GM12878 (cell line): ENCODE measurements around the gene ZNF543. TPM values are rescaled to one million over a fixed set of nuclear protein-coding genes. Genes with fewer than 3 reads are reported as not detected.

Experiments used
- ATAC-seq: fragments of 200-7000 bp; cut with Tn5 transposase; 3 replicates; pipeline ENCODE4 v1.9.1; 2020; ENCODE audit warnings: mild to moderate bottlenecking, moderate library complexity
- BruUV-seq: library from RNA; stranded (reverse); fragments of 400-500 nt; replicated peaks from 2 replicates; lab custom pipeline; 2021; lab: Mats Ljungman, UMichigan
- CTCF ChIA-PET: fragments of 300-600 bp; sonication (Branson Sonifier 250); formaldehyde crosslinking; extraction: SDS; loops from one replicate; lab custom pipeline; 2021; ENCODE audit warnings: inconsistent platforms; lab: Yijun Ruan, JAX
- POLR2A ChIA-PET: fragments of 350-600 bp; formaldehyde crosslinking; extraction: SDS; loops from one replicate; lab custom pipeline; 2021; ENCODE audit warnings: inconsistent platforms; lab: Charles Lee
- RAD21 ChIA-PET: fragments of 300-600 bp; sonication (Branson Sonifier 250); formaldehyde crosslinking; loops from one replicate; lab custom pipeline; 2023; ENCODE audit warnings: antibody characterized with exemption; ENCODE audit not compliant: unreplicated experiment; lab: Charles Lee
- SMC1A ChIA-PET: fragments of 300-600 bp; sonication (Branson Sonifier 250); formaldehyde crosslinking; loops from one replicate; lab custom pipeline; 2023; ENCODE audit not compliant: unreplicated experiment, uncharacterized antibody; lab: Charles Lee
- DNase-seq: peaks from one replicate; pipeline ENCODE4 v3.0.0-alpha.2; 2011; ENCODE audit warnings: low read depth, low spot score
- FAIRE-seq: peaks from 3 replicates; lab custom pipeline; 2011; peaks lifted over from hg19 to GRCh38; lab: Jason Lieb, UNC
- H2AFZ ChIP-seq: 2 replicates; pipeline ENCODE4 v1.6.0; 2011; ENCODE audit warnings: low read depth, low read length, control low read depth; ENCODE audit not compliant: control insufficient read depth
- H3K27ac ChIP-seq: 2 replicates; pipeline ENCODE4 v1.5.1; 2011; ENCODE audit warnings: control low read depth; ENCODE audit not compliant: control insufficient read depth, insufficient read depth
- H3K27me3 ChIP-seq, 2 experiments: replicated peaks in 1 of 2; 2 replicates each; pipeline versions ENCODE4 v1.6.0 to v1.6.1; 2011; ENCODE audit warnings: low read length in 1 of 2; ENCODE audit not compliant: control insufficient read depth in 2 of 2, insufficient read depth in 2 of 2
- H3K36me3 ChIP-seq, 2 experiments: 2 replicates each; pipeline ENCODE4 v1.5.1; 2011; ENCODE audit warnings: low read length in 1 of 2; ENCODE audit not compliant: control insufficient read depth in 2 of 2, insufficient read depth in 2 of 2
- H3K4me1 ChIP-seq: 2 replicates; pipeline ENCODE4 v1.6.1; 2011; ENCODE audit warnings: mild to moderate bottlenecking, low read length, moderate library complexity, mixed read lengths; ENCODE audit not compliant: control insufficient read depth, insufficient read depth
- H3K4me2 ChIP-seq: 2 replicates; pipeline ENCODE4 v1.6.0; 2011; ENCODE audit warnings: control low read depth; ENCODE audit not compliant: control insufficient read depth, insufficient read depth
- H3K4me3 ChIP-seq: fragments of 200-600 bp; sonication (generic); 2 replicates; pipeline ENCODE4 v1.5.1; 2016
- H3K79me2 ChIP-seq: 2 replicates; pipeline ENCODE4 v1.6.0; 2011; ENCODE audit warnings: low read length; ENCODE audit not compliant: control insufficient read depth, insufficient read depth
- H3K9ac ChIP-seq: 2 replicates; pipeline ENCODE4 v1.8.0; 2011; ENCODE audit warnings: low read length, control low read depth, mixed read lengths; ENCODE audit not compliant: control insufficient read depth, insufficient read depth
- H3K9me3 ChIP-seq: replicated peaks from 3 replicates; pipeline ENCODE4 v1.5.1; 2011; ENCODE audit warnings: mild to moderate bottlenecking, low read length; ENCODE audit not compliant: control insufficient read depth, insufficient read depth
- H4K20me1 ChIP-seq: 2 replicates; pipeline ENCODE4 v1.6.0; 2011; ENCODE audit not compliant: control insufficient read depth, insufficient read depth
- BCL11A ChIP-seq: IDR thresholded peaks from 2 replicates; pipeline ENCODE4 v1.6.1; 2011; ENCODE audit warnings: low read depth, low read length
- CEBPB ChIP-seq, 2 experiments: fragments of 150-350 bp in 1 of 2; IDR thresholded peaks; 2 replicates each; pipeline ENCODE4 v1.6.1; 2012 to 2014; ENCODE audit warnings: low read depth in 2 of 2, low read length in 2 of 2, borderline replicate concordance in 1 of 2, inconsistent platforms in 1 of 2
- CREB1 ChIP-seq: IDR thresholded peaks from 2 replicates; pipeline ENCODE4 v1.6.1; 2012; ENCODE audit warnings: low read depth, mild to moderate bottlenecking, inconsistent platforms
- MEF2B ChIP-seq: fragments of 450-650 bp; IDR thresholded peaks from 2 replicates; pipeline ENCODE4 v1.6.1; 2018; ENCODE audit warnings: mild to moderate bottlenecking, moderate library complexity; ENCODE audit not compliant: partially characterized antibody, poor library complexity, severe bottlenecking
- POLR2AphosphoS5 ChIP-seq: IDR thresholded peaks from 2 replicates; pipeline ENCODE4 v1.6.1; 2011; ENCODE audit warnings: mild to moderate bottlenecking, low read length, inconsistent platforms
- RCOR1 ChIP-seq: conservative IDR thresholded peaks from 2 replicates; pipeline ENCODE4 v1.6.1; 2012; ENCODE audit warnings: low read depth, low read length, improper control_type of control experiment
- SMAD1 ChIP-seq: fragments of 450-650 bp; IDR thresholded peaks from 2 replicates; pipeline ENCODE4 v1.6.1; 2018; ENCODE audit warnings: mild to moderate bottlenecking, low read depth; ENCODE audit not compliant: partially characterized antibody
- SREBF2 ChIP-seq: IDR thresholded peaks from 2 replicates; pipeline ENCODE4 v1.6.1; 2012; ENCODE audit warnings: mild to moderate bottlenecking, low read length
- SUZ12 ChIP-seq: fragments of 200-600 bp; sonication (generic); IDR thresholded peaks from one replicate; pipeline ENCODE4 v1.6.1; 2018; ENCODE audit warnings: antibody characterized with exemption, mild to moderate bottlenecking; ENCODE audit not compliant: unreplicated experiment
- WGBS: methylation state at CpG from one replicate; pipeline ENCODE4 v1.1.6; 2016; ENCODE audit warnings: low lambda C conversion rate; ENCODE audit not compliant: insufficient replicate concordance, insufficient coverage; ENCODE audit errors: missing lambda C conversion rate; 5-methylcytosine and 5-hydroxymethylcytosine counted together
- in situ Hi-C: fragments of 300-500 bp; cut with MboI; formaldehyde crosslinking; loops from 9 replicates; pipeline ENCODE4 v1.14.3; 2018; ENCODE audit warnings: mixed read lengths
- intact Hi-C: fragments of 100-400 bp; cut with micrococcal nuclease; formaldehyde crosslinking; loops from one replicate; pipeline ENCODE4 v1.14.2; 2022; ENCODE audit not compliant: unreplicated experiment
- polyA plus RNA-seq, 11 experiments: library from polyadenylated mRNA; depleted of rRNA in 4 of 11; unstranded in 6 of 11; stranded (reverse) in 5 of 11; fragments of >200 nt; fragmentation: Nextera tagmentation in 4 of 11; fragmentation: Illumina TruSeq in 1 of 11; extraction: Ambion mirVana in 4 of 11; extraction: Trizol in 1 of 11; gene quantifications; 1 replicate in 1 of 11; 2 replicates in 10 of 11; pipeline versions ENCODE4 v1.2.1 to v1.2.3, GENCODE V29; 2011 to 2016; ENCODE audit warnings: inconsistent platforms in 2 of 11, missing spikeins in 2 of 11, low read depth in 1 of 11
- total RNA-seq, 4 experiments: library from RNA; depleted of rRNA in 3 of 4; stranded (reverse); fragments of >200 nt in 3 of 4; fragmentation: Illumina TruSeq in 1 of 4; extraction: Trizol in 1 of 4; gene quantifications; 2 replicates each; pipeline versions ENCODE4 v1.2.1 to v1.2.3, GENCODE V29; 2013 to 2021
- TF ChIP-seq, protein P1 (sequence below): fragments of 450-650 bp; IDR thresholded peaks from 2 replicates; pipeline ENCODE4 v1.6.1; 2017; ENCODE audit warnings: mild to moderate bottlenecking
- TF ChIP-seq, protein P2 (sequence below): fragments of 450-650 bp; IDR thresholded peaks from 2 replicates; pipeline ENCODE4 v1.6.1; 2018; ENCODE audit warnings: mild to moderate bottlenecking, low read depth, moderate library complexity; ENCODE audit not compliant: partially characterized antibody
- TF ChIP-seq, protein P3 (sequence below): fragments of 450-650 bp; formaldehyde crosslinking; IDR thresholded peaks from 2 replicates; pipeline ENCODE4 v1.5.0; 2022; ENCODE audit warnings: mild to moderate bottlenecking, missing genetic modification characterization

ZNF543 gene
- total and polyA plus RNA-seq, 10 of the 15 experiments (the other 5 are each of a cell fraction or from before 2014, with no cell fraction given) = 0.53 to 9.0 (median 3.5) TPM

DNA sequence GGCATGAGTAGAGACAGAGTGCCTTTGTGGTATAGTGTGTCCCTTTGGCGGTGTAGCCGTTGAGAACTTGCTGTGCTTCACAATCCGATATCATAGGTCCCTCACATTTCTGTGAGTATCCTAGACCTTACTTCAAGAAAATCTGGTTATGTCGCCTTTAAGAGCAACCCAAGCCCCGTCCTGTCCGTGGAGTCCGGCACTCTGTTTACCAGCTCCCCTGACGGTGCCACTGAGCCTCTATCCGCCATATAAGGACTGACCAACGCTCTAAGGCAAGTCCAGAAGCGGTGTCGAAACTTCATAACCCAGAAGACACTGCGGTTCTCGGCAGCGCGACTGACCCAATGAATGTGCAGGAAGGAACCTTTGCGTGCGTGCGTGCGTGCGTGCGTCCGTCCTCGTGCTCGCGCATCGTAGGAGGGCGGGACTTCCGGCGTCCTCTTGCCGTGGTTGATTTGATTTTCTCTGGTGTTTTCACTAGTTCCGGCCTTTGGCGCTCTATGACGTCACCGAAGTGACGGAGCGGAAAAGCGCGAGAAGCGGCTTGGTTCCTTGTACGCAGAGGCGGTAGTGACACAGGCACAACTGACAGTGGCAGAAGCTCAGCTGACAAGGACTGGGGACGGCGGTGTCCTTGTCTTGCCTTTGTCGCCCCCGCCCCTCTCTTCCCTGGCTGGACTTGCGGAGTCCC, 42.9 kb downstream of the ZNF543 start, which contains the start of the genes TRAPPC2B and ZNF547 (continued):
- TF ChIP-seq POLR2AphosphoS5 (peak; percentile 79), BCL11A (no peak), SMAD1 (no peak)
- TF ChIP-seq, protein P1, sequence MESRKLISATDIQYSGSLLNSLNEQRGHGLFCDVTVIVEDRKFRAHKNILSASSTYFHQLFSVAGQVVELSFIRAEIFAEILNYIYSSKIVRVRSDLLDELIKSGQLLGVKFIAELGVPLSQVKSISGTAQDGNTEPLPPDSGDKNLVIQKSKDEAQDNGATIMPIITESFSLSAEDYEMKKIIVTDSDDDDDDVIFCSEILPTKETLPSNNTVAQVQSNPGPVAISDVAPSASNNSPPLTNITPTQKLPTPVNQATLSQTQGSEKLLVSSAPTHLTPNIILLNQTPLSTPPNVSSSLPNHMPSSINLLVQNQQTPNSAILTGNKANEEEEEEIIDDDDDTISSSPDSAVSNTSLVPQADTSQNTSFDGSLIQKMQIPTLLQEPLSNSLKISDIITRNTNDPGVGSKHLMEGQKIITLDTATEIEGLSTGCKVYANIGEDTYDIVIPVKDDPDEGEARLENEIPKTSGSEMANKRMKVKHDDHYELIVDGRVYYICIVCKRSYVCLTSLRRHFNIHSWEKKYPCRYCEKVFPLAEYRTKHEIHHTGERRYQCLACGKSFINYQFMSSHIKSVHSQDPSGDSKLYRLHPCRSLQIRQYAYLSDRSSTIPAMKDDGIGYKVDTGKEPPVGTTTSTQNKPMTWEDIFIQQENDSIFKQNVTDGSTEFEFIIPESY = peak; percentile 67; the same call in 1 of the 2 replicates
- TF ChIP-seq, all 136 proteins: peak for 59

DNA sequence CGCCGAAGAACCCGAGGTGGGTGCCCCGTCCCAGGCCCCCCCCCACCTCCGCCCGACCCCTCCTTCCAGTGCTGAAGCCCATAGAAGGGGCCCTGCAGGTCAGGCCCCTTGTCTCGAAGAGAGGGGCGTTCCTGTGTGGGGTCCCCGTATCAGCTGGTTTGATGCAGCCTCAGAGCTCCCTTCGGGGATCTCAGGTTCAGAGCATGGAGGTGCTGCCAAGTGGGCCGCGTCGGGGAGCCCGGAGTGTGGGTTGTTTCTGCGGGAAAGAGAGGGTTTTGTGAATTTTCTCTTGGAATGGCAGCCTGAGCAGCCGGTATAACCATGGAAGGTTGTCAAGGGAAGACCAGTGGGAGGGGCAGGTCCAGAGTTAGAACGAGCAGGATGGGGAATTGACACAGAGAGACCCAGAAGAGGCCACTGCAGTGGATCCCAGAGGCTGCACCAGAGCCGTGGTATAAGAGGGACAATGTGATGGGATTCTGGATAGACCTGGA, 43.5 kb downstream of the ZNF543 start:
- intact Hi-C loops = loop anchor here (1.0 kb wide), 2 partner anchors 26 to 83 kb away; partner anchors contain the start of genes ZNF460 and ZNF548
- Histone ChIP-seq H3K27ac (peak overlapping the region; percentile 29), H3K4me1 (no peaks in the 10 kb centered on the region), H2AFZ (peak overlapping the region; percentile 15; the same call in 1 of the 2 replicates), H4K20me1 (no peaks in the 10 kb centered on the region), H3K27me3 (no peaks in the 10 kb centered on the region), H3K36me3 (no peaks in the 10 kb centered on the region; a peak in 1 of 4 replicates)
- no peak for DNase-seq
- POLR2A ChIA-PET = interaction anchor here (1.4 kb wide), 2 partner anchors 13 to 25 kb away, joined by 4 to 5 read pairs; partner anchors contain the start of gene ZNF304
- in situ Hi-C loops = no loop called here
- peak; percentile 29 for ATAC-seq
- RAD21 ChIA-PET = interaction anchor here (1.6 kb wide), 1 partner anchor 13 kb away, joined by 5 read pairs; the partner anchor contains the start of gene ZNF304
- no TSS peak for BruUV-seq
- FAIRE-seq = no peak
- TF ChIP-seq, protein P2, sequence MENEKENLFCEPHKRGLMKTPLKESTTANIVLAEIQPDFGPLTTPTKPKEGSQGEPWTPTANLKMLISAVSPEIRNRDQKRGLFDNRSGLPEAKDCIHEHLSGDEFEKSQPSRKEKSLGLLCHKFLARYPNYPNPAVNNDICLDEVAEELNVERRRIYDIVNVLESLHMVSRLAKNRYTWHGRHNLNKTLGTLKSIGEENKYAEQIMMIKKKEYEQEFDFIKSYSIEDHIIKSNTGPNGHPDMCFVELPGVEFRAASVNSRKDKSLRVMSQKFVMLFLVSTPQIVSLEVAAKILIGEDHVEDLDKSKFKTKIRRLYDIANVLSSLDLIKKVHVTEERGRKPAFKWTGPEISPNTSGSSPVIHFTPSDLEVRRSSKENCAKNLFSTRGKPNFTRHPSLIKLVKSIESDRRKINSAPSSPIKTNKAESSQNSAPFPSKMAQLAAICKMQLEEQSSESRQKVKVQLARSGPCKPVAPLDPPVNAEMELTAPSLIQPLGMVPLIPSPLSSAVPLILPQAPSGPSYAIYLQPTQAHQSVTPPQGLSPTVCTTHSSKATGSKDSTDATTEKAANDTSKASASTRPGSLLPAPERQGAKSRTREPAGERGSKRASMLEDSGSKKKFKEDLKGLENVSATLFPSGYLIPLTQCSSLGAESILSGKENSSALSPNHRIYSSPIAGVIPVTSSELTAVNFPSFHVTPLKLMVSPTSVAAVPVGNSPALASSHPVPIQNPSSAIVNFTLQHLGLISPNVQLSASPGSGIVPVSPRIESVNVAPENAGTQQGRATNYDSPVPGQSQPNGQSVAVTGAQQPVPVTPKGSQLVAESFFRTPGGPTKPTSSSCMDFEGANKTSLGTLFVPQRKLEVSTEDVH = no peak
- TF ChIP-seq, protein P3, sequence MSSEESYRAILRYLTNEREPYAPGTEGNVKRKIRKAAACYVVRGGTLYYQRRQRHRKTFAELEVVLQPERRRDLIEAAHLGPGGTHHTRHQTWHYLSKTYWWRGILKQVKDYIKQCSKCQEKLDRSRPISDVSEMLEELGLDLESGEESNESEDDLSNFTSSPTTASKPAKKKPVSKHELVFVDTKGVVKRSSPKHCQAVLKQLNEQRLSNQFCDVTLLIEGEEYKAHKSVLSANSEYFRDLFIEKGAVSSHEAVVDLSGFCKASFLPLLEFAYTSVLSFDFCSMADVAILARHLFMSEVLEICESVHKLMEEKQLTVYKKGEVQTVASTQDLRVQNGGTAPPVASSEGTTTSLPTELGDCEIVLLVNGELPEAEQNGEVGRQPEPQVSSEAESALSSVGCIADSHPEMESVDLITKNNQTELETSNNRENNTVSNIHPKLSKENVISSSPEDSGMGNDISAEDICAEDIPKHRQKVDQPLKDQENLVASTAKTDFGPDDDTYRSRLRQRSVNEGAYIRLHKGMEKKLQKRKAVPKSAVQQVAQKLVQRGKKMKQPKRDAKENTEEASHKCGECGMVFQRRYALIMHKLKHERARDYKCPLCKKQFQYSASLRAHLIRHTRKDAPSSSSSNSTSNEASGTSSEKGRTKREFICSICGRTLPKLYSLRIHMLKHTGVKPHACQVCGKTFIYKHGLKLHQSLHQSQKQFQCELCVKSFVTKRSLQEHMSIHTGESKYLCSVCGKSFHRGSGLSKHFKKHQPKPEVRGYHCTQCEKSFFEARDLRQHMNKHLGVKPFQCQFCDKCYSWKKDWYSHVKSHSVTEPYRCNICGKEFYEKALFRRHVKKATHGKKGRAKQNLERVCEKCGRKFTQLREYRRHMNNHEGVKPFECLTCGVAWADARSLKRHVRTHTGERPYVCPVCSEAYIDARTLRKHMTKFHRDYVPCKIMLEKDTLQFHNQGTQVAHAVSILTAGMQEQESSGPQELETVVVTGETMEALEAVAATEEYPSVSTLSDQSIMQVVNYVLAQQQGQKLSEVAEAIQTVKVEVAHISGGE = no peak
- TF ChIP-seq CREB1 (no peak), SREBF2 (no peak), MEF2B (no peak), RCOR1 (no peak), SUZ12 (no peak), POLR2AphosphoS5 (no peak), CEBPB (IDR thresholded peaks at IDR 0.05; ENCODE audit: borderline replicate concordance in 1 of 2, low read depth in 2 of 2, low read length in 2 of 2) (no peak)
- TF ChIP-seq, all 136 proteins: peak for 0
- WGBS = 11% methylated on average over 14 of the region's 18 CpGs
- Histone ChIP-seq H3K4me2 (peak overlapping the region; percentile 73), H3K9ac (peak overlapping the region; percentile 68), H3K9me3 (no peaks in the 10 kb centered on the region; the same call in 2 of the 3 replicates), H3K4me3 (peak overlapping the region; percentile 72), H3K79me2 (peaks cover 5% of the 10 kb centered on the region)
- ChIA-PET CTCF (interaction anchor here (1.2 to 1.9 kb wide), 4 partner anchors 13 to 43 kb away, joined by 4 to 6 read pairs (median 6); partner anchors contain the start of genes ZNF304, ZNF543 and ZNF548), SMC1A (interaction anchor here (0.8 to 1.6 kb wide), 3 partner anchors 15 to 261 kb away, joined by 3 read pairs; no protein-coding TSS in a partner anchor)
